Liver (tissue), 9 donors: ENCODE results near the gene RERE. TPM values are rescaled to one million over a fixed set of nuclear protein-coding genes. Genes with fewer than 3 reads are reported as not detected.

Experiments
- DNase-seq: peaks from one replicate; pipeline ENCODE4 v3.0.0-alpha.2; 2017; ENCODE audit warnings: low spot score
- H3K27ac ChIP-seq, 2 donors: one replicate each; pipeline ENCODE4 v1.7.0; 2013; ENCODE audit warnings: inconsistent platforms in 2 of 2, low read length in 2 of 2, control low read depth in 1 of 2, low read depth in 1 of 2, mild to moderate bottlenecking in 1 of 2
- H3K27me3 ChIP-seq, 4 donors: one replicate each; pipeline versions ENCODE4 v1.6.1 to v1.7.0; 2013; ENCODE audit warnings: low read length in 3 of 4, inconsistent platforms in 1 of 4, mild to moderate bottlenecking in 1 of 4, moderate library complexity in 1 of 4; ENCODE audit not compliant: control insufficient read depth in 4 of 4, insufficient read depth in 4 of 4
- H3K36me3 ChIP-seq, 4 donors: one replicate each; pipeline versions ENCODE4 v1.6.1 to v1.7.0; 2013; ENCODE audit warnings: low read length in 3 of 4, mild to moderate bottlenecking in 3 of 4, low read depth in 1 of 4, moderate library complexity in 1 of 4; ENCODE audit not compliant: control insufficient read depth in 4 of 4, insufficient read depth in 3 of 4
- H3K4me1 ChIP-seq, 4 donors: one replicate each; pipeline versions ENCODE4 v1.6.1 to v1.7.0; 2013; ENCODE audit warnings: low read length in 3 of 4, mild to moderate bottlenecking in 3 of 4, moderate library complexity in 1 of 4; ENCODE audit not compliant: control insufficient read depth in 4 of 4, insufficient read depth in 4 of 4
- H3K4me3 ChIP-seq, 3 donors: one replicate each; pipeline versions ENCODE4 v1.6.1 to v1.7.0; 2013; ENCODE audit warnings: low read length in 3 of 3, control low read depth in 1 of 3, low read depth in 1 of 3, mild to moderate bottlenecking in 1 of 3
- H3K9ac ChIP-seq, 2 donors: one replicate each; pipeline ENCODE4 v1.7.0; 2013; ENCODE audit warnings: low read length in 2 of 2, mild to moderate bottlenecking in 2 of 2, moderate library complexity in 2 of 2, control low read depth in 1 of 2, low read depth in 1 of 2
- H3K9me3 ChIP-seq, 4 donors: one replicate each; pipeline versions ENCODE4 v1.6.1 to v1.7.0; 2013; ENCODE audit warnings: low read length in 3 of 4; ENCODE audit not compliant: control insufficient read depth in 4 of 4
- ATF3 ChIP-seq: IDR thresholded peaks from 2 replicates; pipeline ENCODE4 v1.6.1; 2016; ENCODE audit warnings: antibody characterized with exemption
- CTCF ChIP-seq: fragments of 150-350 bp; IDR thresholded peaks from 2 replicates; pipeline ENCODE4 v1.5.1; 2017; ENCODE audit warnings: improper control_type of control experiment, low read depth, low read length; ENCODE audit not compliant: missing input control
- EGR1 ChIP-seq, 2 donors: IDR thresholded peaks; 2 replicates each; pipeline ENCODE4 v1.6.1; 2016 to 2018; ENCODE audit warnings: antibody characterized with exemption in 2 of 2, low read depth in 2 of 2
- FOXA1 ChIP-seq: IDR thresholded peaks from 2 replicates; pipeline ENCODE4 v1.6.1; 2016; ENCODE audit warnings: antibody characterized with exemption
- FOXA2 ChIP-seq: IDR thresholded peaks from 2 replicates; pipeline ENCODE4 v1.6.1; 2016; ENCODE audit warnings: antibody characterized with exemption
- GABPA ChIP-seq, 2 donors: IDR thresholded peaks in 1 of 2; conservative IDR thresholded peaks in 1 of 2; 2 replicates each; pipeline ENCODE4 v1.6.1; 2016; ENCODE audit warnings: antibody characterized with exemption in 2 of 2, mild to moderate bottlenecking in 1 of 2, moderate library complexity in 1 of 2
- HNF4A ChIP-seq, 2 donors: conservative IDR thresholded peaks; 2 replicates each; pipeline ENCODE4 v1.6.1; 2016; ENCODE audit warnings: antibody characterized with exemption in 2 of 2, mild to moderate bottlenecking in 2 of 2
- HNF4G ChIP-seq: IDR thresholded peaks from 2 replicates; pipeline ENCODE4 v1.6.1; 2016; ENCODE audit warnings: antibody characterized with exemption
- JUND ChIP-seq, 2 donors: IDR thresholded peaks; 2 replicates each; pipeline ENCODE4 v1.6.1; 2016; ENCODE audit warnings: antibody characterized with exemption in 2 of 2
- MAX ChIP-seq: IDR thresholded peaks from 2 replicates; pipeline ENCODE4 v1.6.1; 2016; ENCODE audit warnings: antibody characterized with exemption
- NR2F2 ChIP-seq: IDR thresholded peaks from 2 replicates; pipeline ENCODE4 v1.6.1; 2016; ENCODE audit warnings: antibody characterized with exemption
- RAD21 ChIP-seq, 2 donors: IDR thresholded peaks; 2 replicates each; pipeline ENCODE4 v1.6.1; 2016; ENCODE audit warnings: antibody characterized with exemption in 2 of 2, mild to moderate bottlenecking in 2 of 2
- REST ChIP-seq: IDR thresholded peaks from 2 replicates; pipeline ENCODE4 v1.6.1; 2016; ENCODE audit warnings: antibody characterized with exemption, mild to moderate bottlenecking
- RXRA ChIP-seq, 2 donors: IDR thresholded peaks; 2 replicates each; pipeline ENCODE4 v1.6.1; 2017 to 2018; ENCODE audit warnings: antibody characterized with exemption in 2 of 2, mild to moderate bottlenecking in 1 of 2
- SP1 ChIP-seq: IDR thresholded peaks from 2 replicates; pipeline ENCODE4 v1.6.1; 2018; ENCODE audit warnings: antibody characterized with exemption, mild to moderate bottlenecking
- TAF1 ChIP-seq: conservative IDR thresholded peaks from 2 replicates; pipeline ENCODE4 v1.6.1; 2016; ENCODE audit warnings: antibody characterized with exemption, mild to moderate bottlenecking
- YY1 ChIP-seq: IDR thresholded peaks from 2 replicates; pipeline ENCODE4 v1.6.1; 2016; ENCODE audit warnings: antibody characterized with exemption, mild to moderate bottlenecking
- ZBTB33 ChIP-seq: IDR thresholded peaks from 2 replicates; pipeline ENCODE4 v1.6.1; 2016; ENCODE audit warnings: antibody characterized with exemption
- WGBS: extraction: QIAGEN DNeasy Blood & Tissue Kit; methylation state at CpG from one replicate; pipeline ENCODE4 v1.1.7; 2013; 5-methylcytosine and 5-hydroxymethylcytosine counted together
- polyA plus RNA-seq, 2 donors: library from polyadenylated mRNA; stranded (reverse) in 1 of 2; unstranded in 1 of 2; fragments of 200-250 nt in 1 of 2; fragments of >200 nt in 1 of 2; fragmentation: Nextera tagmentation in 1 of 2; extraction: Ambion mirVana in 1 of 2; gene quantifications; one replicate each; pipeline versions ENCODE4 v1.2.1 to v1.2.3, GENCODE V29; 2013 to 2015
- total RNA-seq, 2 donors: library from RNA; depleted of rRNA; stranded (reverse); fragments of >200 nt; gene quantifications; one replicate each; pipeline ENCODE4 v1.2.3, GENCODE V29; 2014
- donor health status: healthy.
- donor health status: healthy.
- donor health status: healthy.
- donor health status: healthy.
- donor health status: healthy.

RERE gene
- total and polyA plus RNA-seq, 4 donors, result 9.8 to 49.1 (median 24.8) TPM

- Histone ChIP-seq H3K27me3 (no peaks in the 10 kb centered on the region), H3K36me3 (no peaks in the 10 kb centered on the region), H3K4me1 (peaks cover 12 to 55% (median 37%) of the 10 kb centered on the region in 4 donors), H3K9me3 (no peaks in the 10 kb centered on the region), H3K27ac (peak overlapping the region in 1 of 2 donors; percentile 0), H3K9ac (no peak overlapping the region), H3K4me3 (no peak overlapping the region)
- 75% methylated on average over 2 of the region's 2 CpGs for WGBS
- no peak for TF ChIP-seq YY1
- TF ChIP-seq TAF1, result no peak
- TF ChIP-seq RXRA (IDR thresholded peaks at IDR 0.05), result peak in 1 of 2 donors; percentile 6
- no peak for DNase-seq
Observed at GRCh38 chr1:8670371-8670818, 147.0 kb downstream of the RERE start.

- H3K36me3 ChIP-seq, result no peaks in the 10 kb centered on the region
- peaks cover 13 to 55% (median 37%) of the 10 kb centered on the region in 4 donors for H3K4me1 ChIP-seq
- WGBS, result 82% methylated on average over 4 of the region's 4 CpGs
- H3K27me3 ChIP-seq, result no peaks in the 10 kb centered on the region
- no peak overlapping the region for H3K9ac ChIP-seq
- no peak overlapping the region for H3K4me3 ChIP-seq
- peak overlapping the region in 1 of 2 donors; percentile 0 for H3K27ac ChIP-seq
- no peak for DNase-seq
- TF ChIP-seq EGR1 (IDR thresholded peaks at IDR 0.05; ENCODE audit: low read depth in 2 of 2) (no peak), FOXA2 (no peak), SP1 (no peak), ATF3 (no peak)
- no peaks in the 10 kb centered on the region for H3K9me3 ChIP-seq
Observed at GRCh38 chr1:8669606-8670335, 147.7 kb downstream of the RERE start.

- H3K9ac ChIP-seq, result no peak overlapping the region
Observed at GRCh38 chr1:8667869-8668594, 149.4 kb downstream of the RERE start.

More at GRCh38 chr1:8667869-8668594, 149.4 kb downstream of the RERE start:
- Histone ChIP-seq H3K4me1 (peaks cover 13 to 62% (median 39%) of the 10 kb centered on the region in 4 donors), H3K9me3 (no peaks in the 10 kb centered on the region), H3K4me3 (no peak overlapping the region), H3K36me3 (no peaks in the 10 kb centered on the region), H3K27ac (peak overlapping the region; percentile 21 to 31), H3K27me3 (no peaks in the 10 kb centered on the region)
- TF ChIP-seq HNF4G (no peak), TAF1 (no peak), REST (no peak), YY1 (no peak), JUND (IDR thresholded peaks at IDR 0.05) (peak; percentile 27 to 51), RAD21 (IDR thresholded peaks at IDR 0.05) (peak in 1 of 2 donors; percentile 50), GABPA (IDR thresholded peaks at IDR 0.05 in 1 of 2, conservative IDR thresholded peaks at IDR 0.05 in 1 of 2) (no peak), MAX (no peak), EGR1 (IDR thresholded peaks at IDR 0.05; ENCODE audit: low read depth in 2 of 2) (no peak), CTCF (no peak), NR2F2 (peak; percentile 79), HNF4A (conservative IDR thresholded peaks at IDR 0.05) (no peak), SP1 (peak; percentile 17), RXRA (IDR thresholded peaks at IDR 0.05) (peak in 1 of 2 donors; percentile 46), FOXA2 (no peak), ATF3 (no peak), ZBTB33 (no peak), FOXA1 (no peak)
- WGBS, result 67% methylated on average over 5 of the region's 5 CpGs
- DNase-seq, result no peak
